Measurements from ENCODE around the gene SENP7.

DNA sequence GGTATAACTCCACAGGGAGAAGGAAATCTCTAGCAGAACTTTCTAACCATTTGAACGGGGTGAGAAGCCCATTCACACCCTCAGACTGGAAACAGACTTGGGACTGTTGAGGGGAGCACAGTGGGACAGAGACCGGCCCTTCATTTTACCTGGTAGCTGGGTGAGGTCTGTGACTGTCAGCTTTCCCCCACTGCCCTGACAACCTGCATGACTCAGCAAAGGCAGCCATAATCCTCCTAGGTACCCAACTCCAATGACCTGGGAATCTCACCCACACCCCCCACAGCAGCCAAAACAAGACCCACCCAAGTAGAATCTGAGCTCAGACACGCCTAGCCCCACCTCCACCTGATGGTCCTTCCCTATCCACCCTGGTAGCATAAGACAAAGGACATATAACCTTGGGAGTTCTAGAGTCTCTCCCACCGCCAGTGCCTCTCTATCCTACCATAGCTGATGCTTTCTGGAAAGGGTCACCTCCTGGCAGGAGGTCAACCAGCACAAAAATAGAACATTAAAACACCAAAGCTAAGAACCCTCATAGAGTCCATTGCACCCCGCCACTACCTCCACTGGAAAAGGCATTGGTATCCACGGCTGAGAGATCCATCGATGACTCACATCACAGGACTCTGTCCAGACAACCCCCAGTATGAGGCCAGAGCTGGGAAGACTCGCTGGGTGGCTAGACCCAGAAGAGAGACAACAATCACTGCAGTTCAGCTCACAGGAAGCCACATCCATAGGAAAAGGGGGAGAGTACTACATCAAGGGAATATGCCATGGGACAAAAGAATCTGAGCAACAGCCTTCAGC is 28.0 kb downstream of the SENP7 start:
- TF ChIP-seq, protein P1, sequence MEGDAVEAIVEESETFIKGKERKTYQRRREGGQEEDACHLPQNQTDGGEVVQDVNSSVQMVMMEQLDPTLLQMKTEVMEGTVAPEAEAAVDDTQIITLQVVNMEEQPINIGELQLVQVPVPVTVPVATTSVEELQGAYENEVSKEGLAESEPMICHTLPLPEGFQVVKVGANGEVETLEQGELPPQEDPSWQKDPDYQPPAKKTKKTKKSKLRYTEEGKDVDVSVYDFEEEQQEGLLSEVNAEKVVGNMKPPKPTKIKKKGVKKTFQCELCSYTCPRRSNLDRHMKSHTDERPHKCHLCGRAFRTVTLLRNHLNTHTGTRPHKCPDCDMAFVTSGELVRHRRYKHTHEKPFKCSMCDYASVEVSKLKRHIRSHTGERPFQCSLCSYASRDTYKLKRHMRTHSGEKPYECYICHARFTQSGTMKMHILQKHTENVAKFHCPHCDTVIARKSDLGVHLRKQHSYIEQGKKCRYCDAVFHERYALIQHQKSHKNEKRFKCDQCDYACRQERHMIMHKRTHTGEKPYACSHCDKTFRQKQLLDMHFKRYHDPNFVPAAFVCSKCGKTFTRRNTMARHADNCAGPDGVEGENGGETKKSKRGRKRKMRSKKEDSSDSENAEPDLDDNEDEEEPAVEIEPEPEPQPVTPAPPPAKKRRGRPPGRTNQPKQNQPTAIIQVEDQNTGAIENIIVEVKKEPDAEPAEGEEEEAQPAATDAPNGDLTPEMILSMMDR (IDR thresholded peaks at IDR 0.05), result no peak
- no peak for TF ChIP-seq POLR2A (IDR thresholded peaks at IDR 0.05)
